ENCODE results near the gene CELF2.

CELF2 gene

GRCh38 chr10:11005725-11006427, 11.8 kb upstream of the CELF2 start:
- no peak for TF ChIP-seq CTCF (IDR thresholded peaks at IDR 0.05)

GRCh38 chr10:11006428-11006825, 11.2 kb upstream of the CELF2 start:
- TF ChIP-seq CTCF (IDR thresholded peaks at IDR 0.05): no peak

GRCh38 chr10:11007476-11008020, 10.1 kb upstream of the CELF2 start:
- TF ChIP-seq CTCF (IDR thresholded peaks at IDR 0.05): no peak

- no peak for TF ChIP-seq CTCF (IDR thresholded peaks at IDR 0.05)
Observed at GRCh38 chr10:11009471-11010308, 8.0 kb upstream of the CELF2 start.

- TF ChIP-seq CTCF (IDR thresholded peaks at IDR 0.05): no peak
Observed at GRCh38 chr10:11010582-11010981, 7.1 kb upstream of the CELF2 start.

GRCh38 chr10:11011436-11011835, 6.2 kb upstream of the CELF2 start:
- no peak for TF ChIP-seq CTCF (IDR thresholded peaks at IDR 0.05)

GRCh38 chr10:11011984-11012383, 5.7 kb upstream of the CELF2 start:
- TF ChIP-seq CTCF (IDR thresholded peaks at IDR 0.05): no peak

Data from LNCAP (cell line).